Skeletal muscle satellite cell (primary cell): ENCODE measurements around the gene IGSF6. TPM values are rescaled to one million over a fixed set of nuclear protein-coding genes. Genes with fewer than 3 reads are reported as not detected.

Experiments used
- H3K27me3 ChIP-seq: 2 replicates; pipeline ENCODE4 v1.7.0; 2013; ENCODE audit warnings: low read length; ENCODE audit not compliant: control insufficient read depth, insufficient read depth
- H3K36me3 ChIP-seq: 2 replicates; pipeline ENCODE4 v1.7.0; 2013; ENCODE audit warnings: mild to moderate bottlenecking, control low read depth, low read length; ENCODE audit not compliant: insufficient read depth
- H3K4me1 ChIP-seq: 2 replicates; pipeline ENCODE4 v1.7.0; 2013; ENCODE audit warnings: low read length; ENCODE audit not compliant: control insufficient read depth, insufficient read depth
- H3K4me2 ChIP-seq: 2 replicates; pipeline ENCODE4 v1.7.0; 2013; ENCODE audit warnings: mild to moderate bottlenecking, low read length
- H3K4me3 ChIP-seq: 2 replicates; pipeline ENCODE4 v1.7.0; 2013; ENCODE audit warnings: low read length
- H3K9ac ChIP-seq: 2 replicates; pipeline ENCODE4 v1.7.0; 2013; ENCODE audit warnings: mild to moderate bottlenecking, low read depth, low read length, moderate library complexity
- H3K9me3 ChIP-seq: replicated peaks from 2 replicates; pipeline ENCODE4 v1.7.0; 2013; ENCODE audit warnings: mild to moderate bottlenecking, control low read depth, low read length
- small RNA-seq: library from RNA; depleted of rRNA; stranded (forward); fragments of <200 nt; gene quantifications from one replicate; pipeline ENCODE3, GENCODE V24; 2012

The IGSF6 gene

GRCh38 chr16:21597561-21598030 lies 54.8 kb downstream of the IGSF6 start:
- H3K4me1 ChIP-seq = peaks cover 27% of the 10 kb centered on the region

GRCh38 chr16:21593530-21594289 lies 58.7 kb downstream of the IGSF6 start:
- H3K9ac ChIP-seq = no peak overlapping the region
- H3K36me3 ChIP-seq = no peaks in the 10 kb centered on the region
- no peak overlapping the region for H3K4me3 ChIP-seq
- H3K4me1 ChIP-seq = peaks cover 34% of the 10 kb centered on the region
- H3K27me3 ChIP-seq = no peaks in the 10 kb centered on the region
- H3K4me2 ChIP-seq = no peak overlapping the region
- no peaks in the 10 kb centered on the region for H3K9me3 ChIP-seq

More at GRCh38 chr16:21597561-21598030, 54.8 kb downstream of the IGSF6 start:
- Histone ChIP-seq H3K9me3 (no peaks in the 10 kb centered on the region), H3K4me3 (no peak overlapping the region), H3K4me2 (no peak overlapping the region), H3K27me3 (no peaks in the 10 kb centered on the region), H3K36me3 (no peaks in the 10 kb centered on the region), H3K9ac (no peak overlapping the region)

- no peak overlapping the region for H3K4me2 ChIP-seq
- H3K36me3 ChIP-seq = no peaks in the 10 kb centered on the region
- no peak overlapping the region for H3K4me3 ChIP-seq
- no peak overlapping the region for H3K9ac ChIP-seq
- H3K27me3 ChIP-seq = no peaks in the 10 kb centered on the region
- no peaks in the 10 kb centered on the region for H3K9me3 ChIP-seq
- H3K4me1 ChIP-seq = peaks cover 32% of the 10 kb centered on the region
Observed at GRCh38 chr16:21592191-21592590, 60.2 kb downstream of the IGSF6 start.

- Histone ChIP-seq H3K36me3 (no peaks in the 10 kb centered on the region), H3K4me2 (peak overlapping the region; percentile 55), H3K4me3 (no peak overlapping the region), H3K4me1 (peaks cover 32% of the 10 kb centered on the region), H3K27me3 (no peaks in the 10 kb centered on the region), H3K9ac (peak overlapping the region; percentile 60), H3K9me3 (no peaks in the 10 kb centered on the region)
Observed at GRCh38 chr16:21590796-21591195, 61.6 kb downstream of the IGSF6 start.

- Histone ChIP-seq H3K9me3 (no peaks in the 10 kb centered on the region), H3K4me2 (peak overlapping the region; percentile 55), H3K4me3 (no peak overlapping the region), H3K9ac (peak overlapping the region; percentile 60), H3K27me3 (no peaks in the 10 kb centered on the region), H3K4me1 (peaks cover 32% of the 10 kb centered on the region), H3K36me3 (no peaks in the 10 kb centered on the region)
Observed at GRCh38 chr16:21590287-21590686, 62.1 kb downstream of the IGSF6 start.

GRCh38 chr16:21589551-21589950 lies 62.9 kb downstream of the IGSF6 start:
- H3K27me3 ChIP-seq = no peaks in the 10 kb centered on the region
- no peak overlapping the region for H3K4me3 ChIP-seq
- no peak overlapping the region for H3K9ac ChIP-seq
- peaks cover 31% of the 10 kb centered on the region for H3K4me1 ChIP-seq
- H3K36me3 ChIP-seq = no peaks in the 10 kb centered on the region
- H3K9me3 ChIP-seq = no peaks in the 10 kb centered on the region
- peak overlapping the region; percentile 55 for H3K4me2 ChIP-seq

Small RNAs within 50 kb of the gene (small RNA-seq; reads per million reads assigned to genes)
- 0.98 reads per million, percentile 29 among the genes with 10 or more reads in this experiment for gene RNU6-1005P
- gene RNU6-196P = not detected
